ENCODE data around the gene INPP4A. TPM values are rescaled to one million over a fixed set of nuclear protein-coding genes. Genes with fewer than 3 reads are reported as not detected.

INPP4A gene
- total and polyA plus RNA-seq, 9 of the 15 experiments (the other 6 are each of a cell fraction or from before 2014, with no cell fraction given) = 1.8 to 15.7 (median 8.3) TPM

DNA sequence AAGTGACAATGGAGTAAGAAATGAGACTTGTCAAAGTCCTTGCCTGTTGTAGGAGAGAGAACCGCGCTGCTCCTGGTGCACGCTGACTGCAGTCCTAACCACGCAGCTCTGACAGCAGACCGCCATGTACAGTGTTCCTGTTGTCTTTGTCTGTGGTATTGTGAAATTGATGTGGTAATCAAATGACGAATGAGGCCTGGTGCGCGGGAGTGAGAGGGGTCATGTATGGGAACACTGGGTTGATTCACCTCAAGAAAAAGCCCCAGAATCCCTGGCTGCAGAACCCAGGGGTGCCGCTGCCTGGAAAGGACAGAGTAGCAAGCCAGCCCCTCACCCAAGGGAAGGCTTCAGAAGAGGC, 64.0 kb downstream of the INPP4A start:
- Histone ChIP-seq H3K9me3 (replicated peaks; ENCODE audit: control insufficient read depth, insufficient read depth, low read depth, low read length) (no peaks in the 10 kb centered on the region), H3K4me3 (peak overlapping the region; percentile 17; the same call in 1 of the 2 replicates), H4K20me1 (replicated peaks; ENCODE audit: control insufficient read depth, insufficient read depth, low read length) (no peaks in the 10 kb centered on the region), H2AFZ (ENCODE audit: low read depth, low read length) (peak overlapping the region; percentile 85), H3K27ac (ENCODE audit: extremely low read depth, low read depth, low read length) (peak overlapping the region; percentile 93), H3K36me3 (ENCODE audit: control insufficient read depth, insufficient read depth, low read length) (peaks cover 5% of the 10 kb centered on the region; the same call in 2 of the 3 replicates), H3K9me1 (ENCODE audit: control insufficient read depth, insufficient read depth, low read length) (peaks cover 6% of the 10 kb centered on the region), H3K9ac (ENCODE audit: insufficient read depth in 1 of 2, low read depth in 2 of 2, low read length in 2 of 2) (peak overlapping the region; percentile 3 to 66; a peak in 3 of 4 replicates), H3K4me2 (ENCODE audit: insufficient read depth, low read length) (peak overlapping the region; percentile 78), H3K79me2 (ENCODE audit: control insufficient read depth, insufficient read depth, low read length) (peaks cover 27% of the 10 kb centered on the region; the same call in 2 of the 3 replicates), H3K4me1 (replicated peaks in 1 of 2; ENCODE audit: control insufficient read depth in 2 of 2, insufficient read depth in 2 of 2, low read length in 2 of 2) (peaks cover 54 to 66% of the 10 kb centered on the region in 2 experiments), H3K27me3 (ENCODE audit: control insufficient read depth in 2 of 2, insufficient read depth in 2 of 2, low read length in 2 of 2) (no peaks in the 10 kb centered on the region)
- ChIA-PET POLR2A (interaction anchor here (1.0 to 1.5 kb wide), 3 partner anchors 10 to 44 kb away, joined by 3 to 4 read pairs (median 3); no protein-coding TSS in a partner anchor), CTCF (ENCODE audit: low intra/inter-chr PET ratio) (no interaction called here)
- DNase-seq (ENCODE audit: extremely low read depth in 1 of 4, low spot score in 3 of 4) (peak; percentile 44 to 71 (median 50)), ATAC-seq (peak; percentile 66), FAIRE-seq (no peak)
- BruUV-seq (replicated peaks) = no TSS peak
- intact Hi-C loops (cut with micrococcal nuclease) = loop anchor here (5.0 kb wide), 1 partner anchor 61 kb away; no protein-coding TSS in a partner anchor
- WGBS (ENCODE audit: insufficient coverage, low coverage, missing lambda C conversion rate) = 6% methylated on average over 9 of the region's 9 CpGs
- in situ Hi-C loops (cut with MboI) = no loop called here
- TF ChIP-seq CBX2 (IDR thresholded peaks at IDR 0.05; ENCODE audit: insufficient read depth, low read length, poor library complexity, severe bottlenecking) = no peak
- TF ChIP-seq ZKSCAN8 (CRISPR knock-in tag; IDR thresholded peaks at IDR 0.05) = peak; percentile 4; the same call in 1 of the 2 replicates
- no peak for TF ChIP-seq MECOM (CRISPR knock-in tag; IDR thresholded peaks at IDR 0.05)
- no peak for TF ChIP-seq ZNF41 (CRISPR knock-in tag; conservative IDR thresholded peaks at IDR 0.05)
- TF ChIP-seq GABPA (tag; conservative IDR thresholded peaks at IDR 0.05; ENCODE audit: low read depth) = no peak
- no peak for TF ChIP-seq COPS2 (conservative IDR thresholded peaks at IDR 0.05)
- 0 out of 2 replicates have a peak, but pooled peaks have one; percentile 21 for TF ChIP-seq GABPB1 (CRISPR knock-in tag; IDR thresholded peaks at IDR 0.05)
- TF ChIP-seq ZNF253 (CRISPR knock-in tag; conservative IDR thresholded peaks at IDR 0.05) = no peak
- TF ChIP-seq, protein P1, sequence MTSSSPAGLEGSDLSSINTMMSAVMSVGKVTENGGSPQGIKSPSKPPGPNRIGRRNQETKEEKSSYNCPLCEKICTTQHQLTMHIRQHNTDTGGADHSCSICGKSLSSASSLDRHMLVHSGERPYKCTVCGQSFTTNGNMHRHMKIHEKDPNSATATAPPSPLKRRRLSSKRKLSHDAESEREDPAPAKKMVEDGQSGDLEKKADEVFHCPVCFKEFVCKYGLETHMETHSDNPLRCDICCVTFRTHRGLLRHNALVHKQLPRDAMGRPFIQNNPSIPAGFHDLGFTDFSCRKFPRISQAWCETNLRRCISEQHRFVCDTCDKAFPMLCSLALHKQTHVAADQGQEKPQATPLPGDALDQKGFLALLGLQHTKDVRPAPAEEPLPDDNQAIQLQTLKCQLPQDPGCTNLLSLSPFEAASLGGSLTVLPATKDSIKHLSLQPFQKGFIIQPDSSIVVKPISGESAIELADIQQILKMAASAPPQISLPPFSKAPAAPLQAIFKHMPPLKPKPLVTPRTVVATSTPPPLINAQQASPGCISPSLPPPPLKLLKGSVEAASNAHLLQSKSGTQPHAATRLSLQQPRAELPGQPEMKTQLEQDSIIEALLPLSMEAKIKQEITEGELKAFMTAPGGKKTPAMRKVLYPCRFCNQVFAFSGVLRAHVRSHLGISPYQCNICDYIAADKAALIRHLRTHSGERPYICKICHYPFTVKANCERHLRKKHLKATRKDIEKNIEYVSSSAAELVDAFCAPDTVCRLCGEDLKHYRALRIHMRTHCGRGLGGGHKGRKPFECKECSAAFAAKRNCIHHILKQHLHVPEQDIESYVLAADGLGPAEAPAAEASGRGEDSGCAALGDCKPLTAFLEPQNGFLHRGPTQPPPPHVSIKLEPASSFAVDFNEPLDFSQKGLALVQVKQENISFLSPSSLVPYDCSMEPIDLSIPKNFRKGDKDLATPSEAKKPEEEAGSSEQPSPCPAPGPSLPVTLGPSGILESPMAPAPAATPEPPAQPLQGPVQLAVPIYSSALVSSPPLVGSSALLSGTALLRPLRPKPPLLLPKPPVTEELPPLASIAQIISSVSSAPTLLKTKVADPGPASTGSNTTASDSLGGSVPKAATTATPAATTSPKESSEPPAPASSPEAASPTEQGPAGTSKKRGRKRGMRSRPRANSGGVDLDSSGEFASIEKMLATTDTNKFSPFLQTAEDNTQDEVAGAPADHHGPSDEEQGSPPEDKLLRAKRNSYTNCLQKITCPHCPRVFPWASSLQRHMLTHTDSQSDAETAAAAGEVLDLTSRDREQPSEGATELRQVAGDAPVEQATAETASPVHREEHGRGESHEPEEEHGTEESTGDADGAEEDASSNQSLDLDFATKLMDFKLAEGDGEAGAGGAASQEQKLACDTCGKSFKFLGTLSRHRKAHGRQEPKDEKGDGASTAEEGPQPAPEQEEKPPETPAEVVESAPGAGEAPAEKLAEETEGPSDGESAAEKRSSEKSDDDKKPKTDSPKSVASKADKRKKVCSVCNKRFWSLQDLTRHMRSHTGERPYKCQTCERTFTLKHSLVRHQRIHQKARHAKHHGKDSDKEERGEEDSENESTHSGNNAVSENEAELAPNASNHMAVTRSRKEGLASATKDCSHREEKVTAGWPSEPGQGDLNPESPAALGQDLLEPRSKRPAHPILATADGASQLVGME (CRISPR knock-in tag; IDR thresholded peaks at IDR 0.05) = no peak
- TF ChIP-seq KAT2B (IDR thresholded peaks at IDR 0.05; ENCODE audit: low read depth, low read length) = no peak
- TF ChIP-seq, protein P2, sequence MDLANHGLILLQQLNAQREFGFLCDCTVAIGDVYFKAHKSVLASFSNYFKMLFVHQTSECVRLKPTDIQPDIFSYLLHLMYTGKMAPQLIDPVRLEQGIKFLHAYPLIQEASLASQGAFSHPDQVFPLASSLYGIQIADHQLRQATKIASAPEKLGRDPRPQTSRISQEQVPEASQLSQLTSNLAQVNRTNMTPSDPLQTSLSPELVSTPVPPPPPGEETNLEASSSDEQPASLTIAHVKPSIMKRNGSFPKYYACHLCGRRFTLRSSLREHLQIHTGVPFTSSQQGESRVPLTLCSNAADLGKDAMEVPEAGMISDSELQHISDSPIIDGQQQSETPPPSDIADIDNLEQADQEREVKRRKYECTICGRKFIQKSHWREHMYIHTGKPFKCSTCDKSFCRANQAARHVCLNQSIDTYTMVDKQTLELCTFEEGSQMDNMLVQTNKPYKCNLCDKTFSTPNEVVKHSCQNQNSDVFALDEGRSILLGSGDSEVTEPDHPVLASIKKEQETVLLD (IDR thresholded peaks at IDR 0.05) = no peak
- TF ChIP-seq, protein P3, sequence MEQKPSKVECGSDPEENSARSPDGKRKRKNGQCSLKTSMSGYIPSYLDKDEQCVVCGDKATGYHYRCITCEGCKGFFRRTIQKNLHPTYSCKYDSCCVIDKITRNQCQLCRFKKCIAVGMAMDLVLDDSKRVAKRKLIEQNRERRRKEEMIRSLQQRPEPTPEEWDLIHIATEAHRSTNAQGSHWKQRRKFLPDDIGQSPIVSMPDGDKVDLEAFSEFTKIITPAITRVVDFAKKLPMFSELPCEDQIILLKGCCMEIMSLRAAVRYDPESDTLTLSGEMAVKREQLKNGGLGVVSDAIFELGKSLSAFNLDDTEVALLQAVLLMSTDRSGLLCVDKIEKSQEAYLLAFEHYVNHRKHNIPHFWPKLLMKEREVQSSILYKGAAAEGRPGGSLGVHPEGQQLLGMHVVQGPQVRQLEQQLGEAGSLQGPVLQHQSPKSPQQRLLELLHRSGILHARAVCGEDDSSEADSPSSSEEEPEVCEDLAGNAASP (IDR thresholded peaks at IDR 0.05) = no peak
- no peak for TF ChIP-seq NFIX (CRISPR knock-in tag; IDR thresholded peaks at IDR 0.05; ENCODE audit: low read depth)
- TF ChIP-seq HMGN3 (IDR thresholded peaks at IDR 0.05; ENCODE audit: borderline replicate concordance, extremely low read depth, insufficient read length, low read depth, low read length) = no peak
- TF ChIP-seq SIRT6 (IDR thresholded peaks at IDR 0.05; ENCODE audit: low read depth, low read length) = no peak
